Mucosa of descending colon (tissue), 3 donors: ENCODE data around the gene ESPN. TPM values are rescaled to one million over a fixed set of nuclear protein-coding genes. Genes with fewer than 3 reads are reported as not detected.

Source experiments
- ATAC-seq: fragments of 200-7000 bp; cut with Tn5 transposase; one replicate; pipeline ENCODE4 v1.9.1; 2020; ENCODE audit warnings: mild to moderate bottlenecking, moderate library complexity
- DNase-seq, 3 donors: peaks; one replicate each; pipeline ENCODE4 v3.0.0-alpha.2; 2020
- H3K36me3 ChIP-seq: fragments of 200-600 bp; one replicate; pipeline ENCODE4 v1.8.0; 2021; ENCODE audit warnings: low read depth, mild to moderate bottlenecking
- H3K4me1 ChIP-seq: fragments of 200-600 bp; one replicate; pipeline ENCODE4 v1.8.0; 2021; ENCODE audit warnings: low read depth, mild to moderate bottlenecking
- H3K4me3 ChIP-seq: fragments of 200-600 bp; one replicate; pipeline ENCODE4 v1.8.0; 2021; ENCODE audit warnings: mild to moderate bottlenecking
- H3K9me3 ChIP-seq: fragments of 200-600 bp; one replicate; pipeline ENCODE4 v1.8.0; 2021; ENCODE audit warnings: mild to moderate bottlenecking
- CTCF ChIP-seq: fragments of 200-600 bp; IDR thresholded peaks from one replicate; pipeline ENCODE4 v1.8.0; 2022; ENCODE audit warnings: antibody characterized with exemption, mild to moderate bottlenecking
- intact Hi-C, 2 donors: fragments of 100-400 bp; cut with DNase I in 1 of 2; cut with micrococcal nuclease in 1 of 2; formaldehyde crosslinking; loops; one replicate each; pipeline versions ENCODE4 v1.11.0 to v1.11.1; 2022; cut with DNase I, micrococcal nuclease
- long read RNA-seq, 2 donors: library from polyadenylated mRNA; unstranded; transcript quantifications; one replicate each; pipeline ENCODE4 v2.0.0, GENCODE V29; 2019 to 2021
- total RNA-seq, 3 donors: library from RNA; stranded (reverse); fragmentation: NEBNext Ultra II Directional in 2 of 3; extraction: Animal tissue kit (Norgen Biotek cat#: 25700) in 2 of 3; gene quantifications; one replicate each; pipeline versions ENCODE4 v1.2.1 to v1.2.4, GENCODE V29; 2021 to 2023
- donor health status: DM: no; HTN: no; CAD: no; lungs with moderate emphysema.
- donor health status: DM: no; HTN: no; CAD: no.
- donor health status: DM: no; HTN: yes; CAD: no.

ESPN gene
- 100 to 1,000 TPM in 2 of 3 donors, 10 to 100 TPM in 1; 65.7 to 137 (median 124) TPM for total RNA-seq
- long read RNA-seq, donor 1, partial matches to known transcripts: 2 of 43 reads
- long read RNA-seq, donor 1, other reads (novel, unspliced or antisense): 41 of 43 reads
- long read RNA-seq, donor 2, partial matches to known transcripts: 5 of 29 reads
- long read RNA-seq, donor 2, other reads (novel, unspliced or antisense): 24 of 29 reads

- intact Hi-C loops: no loop called here
- no peak within 1 kb of the TSS for H3K4me3 ChIP-seq
- H3K9me3 ChIP-seq: no peaks in the 10 kb centered on the region
- TF ChIP-seq CTCF: no peak
- ATAC-seq (peak; percentile 41), DNase-seq (peak in 2 of 3 donors; percentile 58 to 59)
- no peaks in the 10 kb centered on the region for H3K36me3 ChIP-seq
- H3K4me1 ChIP-seq: peaks cover 46% of the 10 kb centered on the region
Measured at GRCh38 chr1:6424619-6425593, at the start of gene ESPN. ESPN (plus strand) TSS chr1:6424776; CDS start chr1:6424956, 180 bp downstream.

GRCh38 chr1:6378096-6378746 lies 46.4 kb upstream of the ESPN start:
- Histone ChIP-seq H3K36me3 (no peaks in the 10 kb centered on the region), H3K4me1 (no peaks in the 10 kb centered on the region), H3K4me3 (no peak overlapping the region), H3K9me3 (no peaks in the 10 kb centered on the region)
- peak in 1 of 3 donors; percentile 31 for DNase-seq
- intact Hi-C loops: no loop called here
- no peak for TF ChIP-seq CTCF
- peak; percentile 17 for ATAC-seq

GRCh38 chr1:6380037-6380436 lies 44.5 kb upstream of the ESPN start:
- intact Hi-C loops: no loop called here
- no peaks in the 10 kb centered on the region for H3K9me3 ChIP-seq

GRCh38 chr1:6384135-6384534 lies 40.4 kb upstream of the ESPN start:
- Histone ChIP-seq H3K9me3 (no peaks in the 10 kb centered on the region), H3K4me1 (peaks cover 4% of the 10 kb centered on the region), H3K36me3 (no peaks in the 10 kb centered on the region), H3K4me3 (no peak overlapping the region)
- no peak for TF ChIP-seq CTCF
- intact Hi-C loops: no loop called here
- no peak for ATAC-seq
- no peak for DNase-seq

More at GRCh38 chr1:6380037-6380436, 44.5 kb upstream of the ESPN start:
- TF ChIP-seq CTCF: no peak
- Histone ChIP-seq H3K36me3 (no peaks in the 10 kb centered on the region), H3K4me1 (no peaks in the 10 kb centered on the region), H3K4me3 (no peak overlapping the region)
- ATAC-seq (no peak), DNase-seq (peak in 1 of 3 donors; percentile 12)

- no peak overlapping the region for H3K4me3 ChIP-seq
- H3K9me3 ChIP-seq: no peaks in the 10 kb centered on the region
- TF ChIP-seq CTCF: no peak
- no peak for DNase-seq
- intact Hi-C loops: no loop called here
- peak; percentile 22 for ATAC-seq
- H3K4me1 ChIP-seq: peaks cover 4% of the 10 kb centered on the region
- H3K36me3 ChIP-seq: no peaks in the 10 kb centered on the region
Measured at GRCh38 chr1:6384962-6385361, 39.6 kb upstream of the ESPN start.
